Measurements from ENCODE around the gene RINT1.

DNA sequence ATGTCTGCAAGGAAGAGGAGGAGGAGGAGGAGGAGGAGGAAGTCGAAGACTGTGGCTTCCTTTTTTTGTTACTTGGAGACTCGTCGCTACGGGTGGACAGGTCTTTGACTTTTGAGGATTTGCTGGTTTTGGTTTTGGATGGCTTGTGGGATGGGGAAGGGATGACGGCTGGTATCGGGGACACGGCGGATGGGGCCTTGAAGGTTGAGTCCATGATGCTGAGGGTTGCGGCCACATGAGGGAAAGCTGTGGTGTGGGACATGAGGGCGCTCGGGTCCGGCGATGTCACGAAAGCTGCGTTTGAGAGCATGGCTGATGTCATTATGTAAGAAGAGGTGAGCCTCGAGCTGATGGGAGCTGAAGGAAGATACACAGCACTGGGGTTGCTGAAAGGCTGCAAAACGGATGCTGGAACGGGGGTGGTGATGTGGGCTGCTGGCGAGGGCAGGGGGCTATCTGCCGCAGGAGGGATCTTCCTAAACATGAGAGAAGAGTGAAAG is 82.4 kb downstream of the RINT1 start:
- TF ChIP-seq CTCF (IDR thresholded peaks at IDR 0.05; ENCODE audit: low read length) (no peak), EZH2phosphoT487 (IDR thresholded peaks at IDR 0.05; ENCODE audit: low read length) (no peak), EZH2 (optimal IDR thresholded peaks at IDR 0.05; ENCODE audit: low read depth, low read length) (no peak)
